A673 (cell line): ENCODE results near the gene SH3GL3. TPM values are rescaled to one million over a fixed set of nuclear protein-coding genes. Genes with fewer than 3 reads are reported as not detected.

Source experiments
- BruUV-seq: library from RNA; stranded (reverse); fragments of 400-500 nt; replicated peaks from 2 replicates; lab custom pipeline; 2021; lab: Mats Ljungman, UMichigan
- CTCF ChIA-PET: fragments of 300-600 bp; sonication (Branson Sonifier 250); formaldehyde crosslinking; loops from one replicate; lab custom pipeline; 2022; ENCODE audit warnings: antibody characterized with exemption; lab: Charles Lee
- POLR2A ChIA-PET: fragments of 300-600 bp; sonication (Branson Sonifier 250); formaldehyde crosslinking; loops from one replicate; lab custom pipeline; 2022; ENCODE audit warnings: antibody characterized with exemption; ENCODE audit not compliant: low non-redundant PET; lab: Charles Lee
- DNase-seq: peaks from one replicate; pipeline ENCODE4 v3.0.0-alpha.2; 2015; ENCODE audit warnings: low spot score
- H3K27ac ChIP-seq: fragments of 200-600 bp; sonication (generic); 2 replicates; pipeline ENCODE4 v1.5.1; 2016; ENCODE audit warnings: mixed run types, low read depth, mild to moderate bottlenecking, mixed read lengths, antibody characterized with exemption, low read length; ENCODE audit not compliant: poor library complexity, severe bottlenecking
- H3K27me3 ChIP-seq: fragments of 200-600 bp; sonication (generic); replicated peaks from 2 replicates; pipeline ENCODE4 v1.6.1; 2017; ENCODE audit warnings: mixed run types, low read depth, mild to moderate bottlenecking, mixed read lengths, antibody characterized with exemption, low read length; ENCODE audit not compliant: insufficient read depth, poor library complexity
- H3K36me3 ChIP-seq: fragments of 200-600 bp; sonication (generic); 2 replicates; pipeline ENCODE4 v1.6.1; 2016; ENCODE audit warnings: mixed run types, mild to moderate bottlenecking, mixed read lengths, antibody characterized with exemption, low read length; ENCODE audit not compliant: insufficient read depth, poor library complexity, severe bottlenecking
- H3K4me1 ChIP-seq: fragments of 200-600 bp; sonication (generic); 2 replicates; pipeline ENCODE4 v1.6.1; 2017; ENCODE audit warnings: mixed run types, mild to moderate bottlenecking, mixed read lengths, antibody characterized with exemption, low read length; ENCODE audit not compliant: insufficient read depth, poor library complexity, severe bottlenecking
- H3K4me3 ChIP-seq: fragments of 200-600 bp; sonication (generic); 2 replicates; pipeline ENCODE4 v1.5.1; 2016; ENCODE audit warnings: low read depth, mixed run types, mild to moderate bottlenecking, mixed read lengths, low read length; ENCODE audit not compliant: poor library complexity, severe bottlenecking
- H3K9me3 ChIP-seq: fragments of 200-600 bp; sonication (generic); 2 replicates; pipeline ENCODE4 v1.6.1; 2016; ENCODE audit warnings: mixed run types, low read depth, mild to moderate bottlenecking, mixed read lengths, antibody characterized with exemption, low read length; ENCODE audit not compliant: poor library complexity, severe bottlenecking
- CTCF ChIP-seq: fragments of 300-800, 200-600 bp; sonication (generic); conservative IDR thresholded peaks from 2 replicates; pipeline ENCODE4 v1.5.1; 2017; ENCODE audit warnings: low read depth, mild to moderate bottlenecking, antibody characterized with exemption, low read length, moderate library complexity, mixed read lengths
- EZH2 ChIP-seq: fragments of 200-600 bp; sonication (generic); IDR thresholded peaks from 2 replicates; pipeline ENCODE4 v1.6.1; 2017; ENCODE audit warnings: borderline replicate concordance, low read depth, mild to moderate bottlenecking, mixed read lengths, antibody characterized with exemption, low read length; ENCODE audit not compliant: poor library complexity, severe bottlenecking
- intact Hi-C: fragments of 100-400 bp; cut with micrococcal nuclease; formaldehyde crosslinking; loops from one replicate; pipeline ENCODE4 v1.10.0; 2022; ENCODE audit not compliant: unreplicated experiment
- total RNA-seq: library from RNA; stranded (reverse); gene quantifications from 2 replicates; pipeline ENCODE4 v1.2.3, GENCODE V29; 2021

The SH3GL3 gene
- total RNA-seq, 1 experiment from 2014 or later, result 25.6 TPM

GRCh38 chr15:83567318-83567717, 120.2 kb downstream of the SH3GL3 start:
- CTCF ChIA-PET, result no interaction called here

GRCh38 chr15:83569341-83569740, 122.2 kb downstream of the SH3GL3 start:
- no peak overlapping the region for H3K27ac ChIP-seq
- no peak for DNase-seq
- intact Hi-C loops, result loop anchor here (5.0 kb wide), 2 partner anchors 178 to 463 kb away; no protein-coding TSS in a partner anchor
- POLR2A ChIA-PET, result no interaction called here
- no peaks in the 10 kb centered on the region for H3K4me1 ChIP-seq
- no peaks in the 10 kb centered on the region for H3K36me3 ChIP-seq
- H3K27me3 ChIP-seq, result no peaks in the 10 kb centered on the region
- no peaks in the 10 kb centered on the region for H3K9me3 ChIP-seq
- no peak for TF ChIP-seq CTCF
- no peak overlapping the region for H3K4me3 ChIP-seq
- CTCF ChIA-PET, result no interaction called here
- no TSS peak for BruUV-seq

More at GRCh38 chr15:83567318-83567717, 120.2 kb downstream of the SH3GL3 start:
- Histone ChIP-seq H3K4me1 (no peaks in the 10 kb centered on the region), H3K4me3 (no peak overlapping the region), H3K27ac (no peak overlapping the region), H3K27me3 (no peaks in the 10 kb centered on the region), H3K36me3 (no peaks in the 10 kb centered on the region), H3K9me3 (no peaks in the 10 kb centered on the region)
- POLR2A ChIA-PET, result no interaction called here
- BruUV-seq, result no TSS peak
- no peak for TF ChIP-seq CTCF
- TF ChIP-seq EZH2, result no peak
- no peak for DNase-seq
- intact Hi-C loops, result loop anchor here (5.0 kb wide), 2 partner anchors 180 to 465 kb away; no protein-coding TSS in a partner anchor

GRCh38 chr15:83570756-83571155, 123.6 kb downstream of the SH3GL3 start:
- Histone ChIP-seq H3K9me3 (no peaks in the 10 kb centered on the region), H3K4me3 (no peak overlapping the region), H3K27ac (no peak overlapping the region), H3K4me1 (no peaks in the 10 kb centered on the region), H3K27me3 (no peaks in the 10 kb centered on the region), H3K36me3 (no peaks in the 10 kb centered on the region)
- no TSS peak for BruUV-seq
- POLR2A ChIA-PET, result no interaction called here
- DNase-seq, result no peak
- no peak for TF ChIP-seq CTCF
- no peak for TF ChIP-seq EZH2
- intact Hi-C loops, result loop anchor here (5.0 kb wide), 1 partner anchor 323 kb away; no protein-coding TSS in a partner anchor
- CTCF ChIA-PET, result no interaction called here
